ENCODE measurements around the gene PLEKHH2. TPM values are rescaled to one million over a fixed set of nuclear protein-coding genes. Genes with fewer than 3 reads are reported as not detected.

The PLEKHH2 gene
- polyA plus RNA-seq, 1 of the 3 experiments (the other 2 are of a cell fraction), result 1.9 TPM

GRCh38 chr2:43754180-43754579 lies 117.1 kb downstream of the PLEKHH2 start:
- Histone ChIP-seq H4K20me1 (ENCODE audit: insufficient read depth) (no peaks in the 10 kb centered on the region), H3K4me1 (ENCODE audit: control insufficient read depth in 1 of 2, insufficient read depth in 2 of 2, low read depth in 1 of 2, low read length in 1 of 2) (peaks cover 0 to 10% of the 10 kb centered on the region in 2 experiments; a peak in 2 of 4 replicates), H3K4me3 (ENCODE audit: low read depth in 2 of 2, low read length in 1 of 2) (no peak overlapping the region), H3K9ac (no peak overlapping the region), H3K9me2 (no peaks in the 10 kb centered on the region), H2AFZ (ENCODE audit: low read depth) (no peak overlapping the region), H3K36me3 (replicated peaks in 1 of 2; ENCODE audit: control insufficient read depth in 1 of 2, insufficient read depth in 2 of 2, low read length in 1 of 2) (no peaks in the 10 kb centered on the region), H3K27me3 (ENCODE audit: insufficient read depth) (no peaks in the 10 kb centered on the region), H3K9me3 (no peaks in the 10 kb centered on the region), H3K27ac (ENCODE audit: low read depth in 2 of 2, low read length in 1 of 2) (no peak overlapping the region), H3K79me2 (ENCODE audit: insufficient read depth) (no peaks in the 10 kb centered on the region), H3F3A (replicated peaks; ENCODE audit: insufficient read depth) (peaks cover 12% of the 10 kb centered on the region), H3K4me2 (no peak overlapping the region)
- TF ChIP-seq RAD21 (IDR thresholded peaks at IDR 0.05; ENCODE audit: low read length), result no peak
- TF ChIP-seq MAX (IDR thresholded peaks at IDR 0.05; ENCODE audit: low read depth), result no peak
- no peak for TF ChIP-seq TEAD4 (IDR thresholded peaks at IDR 0.05; ENCODE audit: borderline replicate concordance, insufficient read depth)
- TF ChIP-seq CTCF (IDR thresholded peaks at IDR 0.05), result no peak
- no peak for TF ChIP-seq TAF1 (IDR thresholded peaks at IDR 0.05; ENCODE audit: borderline replicate concordance, low read depth, low read length)
- no peak for TF ChIP-seq ZBTB33 (IDR thresholded peaks at IDR 0.05; ENCODE audit: borderline replicate concordance, low read depth)
- TF ChIP-seq POLR2AphosphoS5 (IDR thresholded peaks at IDR 0.05; ENCODE audit: low read depth, low read length), result no peak
- TF ChIP-seq USF2 (IDR thresholded peaks at IDR 0.05; ENCODE audit: borderline replicate concordance, low read depth, low read length), result no peak
- TF ChIP-seq MEF2A (IDR thresholded peaks at IDR 0.05; ENCODE audit: borderline replicate concordance, low read depth), result no peak
- TF ChIP-seq YY1 (IDR thresholded peaks at IDR 0.05; ENCODE audit: low read depth), result no peak
- no peak for TF ChIP-seq ELF1 (IDR thresholded peaks at IDR 0.05)
- TF ChIP-seq MXI1 (IDR thresholded peaks at IDR 0.05; ENCODE audit: low read depth, low read length), result no peak
- TF ChIP-seq SIN3A (IDR thresholded peaks at IDR 0.05; ENCODE audit: borderline replicate concordance, low read depth, low read length), result no peak
- 76% methylated on average over 7 of the region's 7 CpGs for WGBS (ENCODE audit: low lambda C conversion rate)
- POLR2A ChIA-PET, result no interaction called here
- CTCF ChIA-PET, result interaction anchor here (1.2 to 1.5 kb wide), 2 partner anchors 18 to 141 kb away, joined by 3 read pairs; no protein-coding TSS in a partner anchor
- no peak for DNase-seq
